RCC 7860 (cell line): ENCODE measurements around the gene ITFG2.

Source experiments
- DNase-seq: peaks from one replicate; pipeline ENCODE4 v3.0.0-alpha.2; 2015; ENCODE audit warnings: low spot score
- FAIRE-seq: peaks from 2 replicates; lab custom pipeline; 2012; peaks lifted over from hg19 to GRCh38; lab: Jason Lieb, UNC

ITFG2 gene

DNA sequence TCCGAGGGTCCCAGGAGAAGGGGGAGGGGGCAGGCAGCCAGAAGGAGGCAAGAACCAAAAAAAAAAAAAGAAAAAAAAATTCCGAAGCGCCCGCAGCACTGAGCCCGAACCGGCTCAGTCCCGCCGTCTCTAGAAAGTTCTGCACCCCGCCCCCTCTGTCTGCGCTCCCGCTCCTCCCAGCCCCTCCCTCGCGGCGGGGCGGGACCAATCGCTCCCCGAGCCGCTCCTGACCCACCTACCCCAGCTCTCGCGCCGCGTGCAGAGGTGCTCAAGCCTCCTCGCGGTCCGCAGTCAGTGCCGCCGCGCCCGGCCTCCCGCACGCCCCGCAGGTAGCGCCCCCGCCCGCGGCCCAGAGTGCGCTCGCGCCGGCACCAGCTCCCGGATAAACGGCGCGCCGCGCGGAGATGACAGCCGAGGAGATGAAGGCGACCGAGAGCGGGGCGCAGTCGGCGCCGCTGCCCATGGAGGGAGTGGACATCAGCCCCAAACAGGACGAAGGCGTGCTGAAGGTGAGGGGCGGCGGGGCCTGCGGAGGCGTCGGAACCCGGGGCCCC lies 17.7 kb upstream of the ITFG2 start, which contains the start of gene FKBP4:
Gene FKBP4 (plus strand): TSS at position 235 of the 554 bp plus-strand sequence. CDS start 170 bp downstream, at position 405.
- FAIRE-seq, result no peak
- peak; percentile 59 for DNase-seq

DNA sequence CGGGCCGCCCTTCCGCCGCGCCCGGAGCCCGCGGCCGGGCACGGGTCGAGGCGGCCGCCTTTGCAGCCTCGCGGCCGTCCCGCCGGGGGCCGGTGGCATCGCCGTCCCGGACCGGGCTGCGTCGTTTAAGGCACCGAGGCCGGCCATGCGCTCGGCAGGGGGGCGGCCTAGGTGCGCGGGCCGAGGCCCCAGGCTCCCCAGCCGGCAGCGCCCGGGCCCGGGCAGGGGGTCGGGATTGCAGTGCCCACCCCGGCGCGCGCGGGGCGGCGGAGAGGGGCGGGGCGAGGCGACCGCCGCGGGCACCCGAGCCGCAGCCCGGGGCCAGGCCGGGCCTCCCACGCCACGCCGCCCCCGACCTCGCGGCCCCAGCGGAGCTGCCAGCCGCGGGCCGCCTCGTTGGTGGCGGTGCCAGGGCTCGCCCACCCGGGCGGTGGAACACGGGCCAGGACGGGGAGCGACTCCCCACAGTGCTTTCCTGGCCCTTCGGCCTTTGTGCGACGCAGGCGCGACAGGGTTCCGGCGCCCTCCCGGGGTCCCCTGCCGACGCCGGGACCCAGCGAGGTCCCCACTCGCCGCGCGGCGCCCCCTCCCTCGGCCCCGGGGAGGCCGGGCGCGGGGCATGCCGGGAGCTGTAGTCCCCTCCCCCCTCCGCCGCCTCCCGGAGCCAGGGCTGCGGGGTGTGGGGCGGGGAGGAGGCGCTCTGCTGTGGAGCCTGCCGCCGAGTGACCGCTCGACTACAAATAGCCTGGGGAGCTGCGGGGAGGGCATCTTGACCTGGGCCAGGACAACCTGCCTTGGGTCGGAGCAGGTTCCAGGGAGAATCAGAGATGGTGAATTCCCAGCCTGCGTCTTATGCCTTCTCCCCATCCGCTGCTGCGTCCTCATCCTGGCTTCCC lies 16.9 kb upstream of the ITFG2 start:
- DNase-seq (peak; percentile 15), FAIRE-seq (no peak)

DNA sequence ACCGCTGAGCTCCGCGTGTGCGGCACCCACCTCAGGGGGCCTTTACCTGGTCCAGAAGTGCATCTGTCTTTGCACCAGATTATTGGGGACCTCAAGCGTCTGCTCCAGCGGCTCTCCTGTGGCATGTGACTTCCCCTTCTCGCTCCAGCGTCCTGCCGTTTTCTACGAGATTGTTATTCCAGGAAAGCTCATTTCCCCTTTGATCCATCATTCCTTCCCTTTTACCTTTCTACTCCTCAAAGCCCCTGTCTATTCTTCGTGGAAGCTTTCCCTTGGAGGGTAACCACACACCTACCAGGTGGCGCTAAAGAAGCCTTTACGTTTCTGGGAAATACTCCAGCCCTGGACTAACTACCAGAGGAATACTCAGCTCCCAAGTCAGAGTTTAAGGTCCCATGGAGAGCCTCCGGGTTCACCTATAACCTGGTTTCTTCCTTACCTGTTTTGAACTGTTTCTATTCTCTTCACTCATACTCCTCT lies 16.2 kb upstream of the ITFG2 start:
- FAIRE-seq, result no peak

GRCh38 chr12:2797721-2798418 lies 14.6 kb upstream of the ITFG2 start:
- FAIRE-seq, result no peak

More for the DNA sequence above, 16.2 kb upstream of the ITFG2 start:
- no peak for DNase-seq

DNA sequence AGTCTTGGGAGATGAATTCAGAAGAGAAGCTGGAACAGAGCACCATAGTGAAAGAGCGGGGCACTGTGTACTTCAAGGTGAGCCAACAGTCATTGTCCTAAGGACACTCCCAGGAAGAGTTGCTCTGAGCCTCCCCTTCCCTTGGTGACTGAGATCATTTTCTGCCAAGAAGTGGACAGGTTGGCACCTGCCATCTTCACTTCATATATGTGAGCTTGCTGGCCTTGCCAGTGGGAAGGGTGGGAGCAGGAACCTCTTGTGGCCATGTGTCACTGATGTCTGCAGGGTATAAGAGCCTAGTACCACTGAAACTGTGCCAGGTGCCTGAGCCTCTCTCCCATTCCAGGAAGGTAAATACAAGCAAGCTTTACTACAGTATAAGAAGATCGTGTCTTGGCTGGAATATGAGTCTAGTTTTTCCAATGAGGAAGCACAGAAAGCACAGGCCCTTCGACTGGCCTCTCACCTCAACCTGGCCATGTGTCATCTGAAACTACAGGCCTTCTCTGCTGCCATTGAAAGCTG lies 12.4 kb upstream of the ITFG2 start:
- DNase-seq (no peak), FAIRE-seq (no peak)

More at GRCh38 chr12:2797721-2798418, 14.6 kb upstream of the ITFG2 start:
- DNase-seq, result no peak

DNA sequence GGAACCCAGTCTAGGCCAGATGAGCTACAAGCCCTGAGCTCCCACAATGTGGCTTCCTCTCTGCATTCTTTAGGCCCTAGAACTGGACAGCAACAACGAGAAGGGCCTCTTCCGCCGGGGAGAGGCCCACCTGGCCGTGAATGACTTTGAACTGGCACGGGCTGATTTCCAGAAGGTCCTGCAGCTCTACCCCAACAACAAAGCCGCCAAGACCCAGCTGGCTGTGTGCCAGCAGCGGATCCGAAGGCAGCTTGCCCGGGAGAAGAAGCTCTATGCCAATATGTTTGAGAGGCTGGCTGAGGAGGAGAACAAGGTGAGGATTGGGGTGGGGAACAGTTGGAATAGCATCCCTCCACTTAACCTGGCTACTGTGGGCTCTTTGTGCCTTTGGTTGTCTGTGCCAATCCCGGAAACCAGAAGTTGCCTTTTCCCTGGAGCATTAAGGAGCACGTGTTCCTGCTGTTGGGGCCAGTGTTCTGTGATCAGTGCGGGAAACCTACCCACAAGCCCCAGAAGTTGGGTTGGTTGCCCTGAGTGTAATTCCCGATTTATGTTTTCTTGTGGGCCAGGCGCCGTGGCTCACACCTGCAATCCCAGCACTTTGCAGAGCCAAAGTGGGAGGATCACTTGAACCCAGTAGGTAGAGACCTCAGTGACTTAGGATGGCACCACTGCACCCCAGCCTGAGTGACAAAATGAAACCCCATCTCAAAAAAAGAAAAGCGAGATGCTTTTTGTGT lies 11.3 kb upstream of the ITFG2 start:
- DNase-seq (no peak), FAIRE-seq (no peak)

GRCh38 chr12:2803635-2804392 lies 8.7 kb upstream of the ITFG2 start:
- no peak for FAIRE-seq
- DNase-seq, result no peak

DNA sequence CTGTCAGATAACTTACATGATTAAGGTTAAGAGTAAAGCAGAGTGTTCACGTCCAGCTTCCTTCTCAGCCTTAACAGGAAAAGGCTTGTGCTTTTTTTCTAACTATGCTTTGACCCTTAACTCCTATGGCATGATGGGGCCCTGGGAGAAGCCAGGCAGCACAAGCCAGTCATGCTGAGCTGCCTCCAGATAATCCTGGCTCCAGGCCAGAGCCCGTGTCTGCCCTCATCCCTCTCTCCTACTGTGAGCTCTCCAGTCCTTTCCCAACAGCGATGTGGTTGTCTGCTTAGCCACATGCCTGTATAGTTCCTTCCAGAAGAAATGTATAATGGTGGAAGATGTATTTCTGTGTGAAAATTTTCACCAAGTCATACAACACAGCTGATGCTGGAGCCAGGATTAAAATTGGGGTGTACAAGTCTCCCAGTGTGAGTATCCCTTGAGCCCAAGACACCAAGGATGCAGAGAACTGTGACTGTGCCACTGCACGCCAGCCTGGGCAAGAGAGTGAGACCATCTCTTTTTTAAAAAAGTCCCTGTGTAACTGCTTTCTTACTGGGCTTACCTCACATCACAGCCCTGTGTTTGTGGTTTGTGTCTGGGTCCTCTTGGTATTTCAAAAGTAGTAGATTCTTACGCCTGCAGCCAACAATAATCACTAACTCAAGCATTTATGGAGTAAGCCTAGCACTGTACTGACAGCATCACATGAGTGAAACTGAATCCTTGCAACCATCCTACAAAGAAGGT lies 7.9 kb upstream of the ITFG2 start:
- FAIRE-seq (peak; percentile 40), DNase-seq (peak; percentile 43)

- FAIRE-seq (no peak), DNase-seq (no peak)
Observed at GRCh38 chr12:2805143-2805520, 7.3 kb upstream of the ITFG2 start.

DNA sequence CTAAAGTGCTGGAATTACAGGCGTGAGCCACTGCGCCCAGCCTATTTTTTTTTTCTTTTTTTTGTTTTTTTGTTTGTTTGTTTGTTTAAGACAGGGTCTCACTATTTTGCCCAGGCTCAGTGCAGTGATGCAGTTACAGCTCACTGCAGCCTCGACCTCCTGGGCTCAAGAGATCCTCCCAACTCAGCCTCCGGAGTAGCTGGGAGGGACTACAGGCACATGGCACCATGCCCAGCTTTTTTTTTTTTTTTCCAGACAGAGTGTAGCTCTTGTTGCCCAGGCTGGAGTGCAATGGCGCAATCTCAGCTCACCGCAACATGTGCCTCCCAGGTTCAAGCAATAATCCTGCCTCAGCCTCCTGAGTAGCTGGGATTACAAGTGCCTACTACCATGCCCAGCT lies 5.8 kb upstream of the ITFG2 start:
- FAIRE-seq, result no peak
- DNase-seq, result no peak

DNA sequence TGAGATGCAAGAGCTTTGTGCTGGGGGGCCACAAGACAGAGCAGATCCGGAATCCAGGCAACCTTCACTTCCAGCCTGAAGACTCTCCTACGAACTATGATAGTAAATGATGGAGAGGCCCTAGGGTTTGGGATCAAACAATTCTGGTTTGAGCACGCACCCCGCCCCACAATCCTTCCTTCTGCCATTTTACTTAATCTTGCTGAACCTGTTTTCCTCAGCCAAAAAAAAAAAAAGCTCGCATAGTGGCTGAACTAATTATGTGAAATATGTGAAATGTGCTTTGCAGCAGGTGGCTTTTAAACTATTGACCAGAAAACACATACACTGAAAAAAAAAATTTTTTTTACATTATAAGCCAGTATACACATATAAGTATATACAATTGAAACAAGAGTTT lies 667 bp upstream of the ITFG2 start:
- no peak for DNase-seq
- no peak for FAIRE-seq

GRCh38 chr12:2813214-2814185 lies 1.0 kb downstream of the ITFG2 start:
- DNase-seq (peak; percentile 57), FAIRE-seq (peak; percentile 35)

DNA sequence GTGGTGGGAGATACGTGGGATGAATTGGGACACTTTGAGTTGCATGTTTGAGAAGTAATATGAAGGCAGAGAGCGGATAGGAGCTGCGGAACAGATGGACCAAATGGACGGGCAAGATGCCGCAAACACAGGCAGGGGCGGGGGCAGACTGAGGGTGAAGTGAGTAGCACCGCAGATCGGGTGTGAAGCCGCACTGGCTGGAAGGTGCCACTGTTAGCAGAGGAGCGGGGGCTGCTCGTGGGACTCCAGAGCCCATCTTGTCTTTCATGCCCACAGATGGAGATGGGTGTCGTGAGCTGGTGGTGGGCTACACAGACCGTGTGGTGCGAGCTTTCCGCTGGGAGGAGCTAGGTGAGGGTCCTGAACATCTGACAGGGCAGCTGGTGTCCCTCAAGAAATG lies 7.3 kb downstream of the ITFG2 start:
- no peak for FAIRE-seq
- no peak for DNase-seq

GRCh38 chr12:2820432-2820831 lies 8.0 kb downstream of the ITFG2 start:
- FAIRE-seq, result no peak
- no peak for DNase-seq

DNA sequence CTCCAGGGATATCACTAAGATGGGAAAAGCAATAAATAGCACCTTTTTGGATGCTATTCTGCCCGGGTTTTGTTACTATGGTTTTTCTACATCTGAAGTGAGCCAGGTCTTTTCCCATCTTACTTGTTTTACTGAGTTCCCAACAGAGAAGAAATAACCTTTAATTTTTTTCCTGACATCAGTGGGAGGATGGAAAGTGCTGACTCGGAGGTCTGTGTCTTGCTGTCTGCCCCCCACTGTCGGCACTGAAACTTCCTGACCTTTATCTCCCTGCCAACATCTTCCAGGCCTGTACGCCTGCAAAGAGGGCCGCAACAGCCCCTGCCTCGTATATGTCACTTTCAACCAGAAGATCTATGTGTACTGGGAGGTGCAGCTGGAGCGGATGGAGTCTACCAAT lies 11.0 kb downstream of the ITFG2 start:
- no peak for FAIRE-seq
- DNase-seq, result no peak

GRCh38 chr12:2824541-2824940 lies 12.1 kb downstream of the ITFG2 start:
- DNase-seq, result no peak
- FAIRE-seq, result no peak

GRCh38 chr12:2825132-2825531 lies 12.7 kb downstream of the ITFG2 start:
- FAIRE-seq, result no peak
- DNase-seq, result no peak

DNA sequence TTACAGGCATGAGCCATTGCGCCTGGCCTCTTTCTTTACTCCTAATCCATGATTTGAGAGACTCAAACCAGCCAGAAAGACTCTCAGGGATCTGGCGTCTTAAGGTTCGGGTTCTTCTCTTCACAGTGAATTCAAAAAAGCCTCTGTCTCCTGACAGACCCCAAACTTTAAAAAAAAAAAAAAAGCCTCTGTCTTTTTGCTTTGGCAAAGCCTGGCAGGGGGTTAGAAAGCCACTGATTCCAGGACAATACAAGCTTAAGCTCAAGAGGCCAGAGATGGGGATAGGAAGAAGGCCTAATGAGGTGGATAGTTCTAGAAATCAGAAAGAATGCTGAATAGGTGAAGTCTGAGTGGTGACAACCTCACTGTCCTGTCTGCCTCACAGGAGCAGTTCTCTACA lies 13.6 kb downstream of the ITFG2 start:
- DNase-seq, result no peak
- FAIRE-seq, result no peak
